HEK293 (cell line): ENCODE results near the gene DGAT2L6.

Experiments used
- CTCF ChIP-seq: fragments of 450-650 bp; formaldehyde crosslinking; IDR thresholded peaks from 2 replicates; pipeline ENCODE4 v1.5.1; 2016; ENCODE audit warnings: missing biosample characterization, missing genetic modification characterization
- ZBTB17 ChIP-seq: fragments of 450-650 bp; formaldehyde crosslinking; IDR thresholded peaks from 2 replicates; pipeline ENCODE4 v1.5.1; 2016; ENCODE audit warnings: missing biosample characterization, missing genetic modification characterization
- ZFHX2 ChIP-seq: fragments of 450-650 bp; formaldehyde crosslinking; conservative IDR thresholded peaks from 2 replicates; pipeline ENCODE4 v1.5.1; 2016; ENCODE audit warnings: missing biosample characterization, missing genetic modification characterization
- ZNF274 ChIP-seq, 2 experiments: fragments of 200-500 bp in 1 of 2; fragments of 450-650 bp in 1 of 2; sonication (Bioruptor generic) in 1 of 2; formaldehyde crosslinking in 1 of 2; IDR thresholded peaks; 2 replicates each; pipeline versions ENCODE4 v1.5.1 to v1.6.1; 2014 to 2016; ENCODE audit warnings: borderline replicate concordance in 1 of 2, inconsistent platforms in 1 of 2, low read length in 1 of 2, missing biosample characterization in 1 of 2, missing genetic modification characterization in 1 of 2
- ZNF529 ChIP-seq: fragments of 450-650 bp; formaldehyde crosslinking; IDR thresholded peaks from 2 replicates; pipeline ENCODE4 v1.5.1; 2017; ENCODE audit warnings: missing genetic modification characterization, missing biosample characterization; ENCODE audit not compliant: insufficient replicate concordance
- ZNF670 ChIP-seq: fragments of 450-650 bp; formaldehyde crosslinking; IDR thresholded peaks from 2 replicates; pipeline ENCODE4 v1.5.1; 2016; ENCODE audit warnings: missing biosample characterization, missing genetic modification characterization, low read depth
- ZNF785 ChIP-seq: fragments of 450-650 bp; formaldehyde crosslinking; IDR thresholded peaks from 2 replicates; pipeline ENCODE4 v1.5.1; 2016; ENCODE audit warnings: missing biosample characterization, missing genetic modification characterization
- TF ChIP-seq, protein P1 (sequence below): fragments of 450-650 bp; formaldehyde crosslinking; IDR thresholded peaks from 2 replicates; pipeline ENCODE4 v1.5.1; 2016; ENCODE audit warnings: missing biosample characterization, missing genetic modification characterization

GRCh38 chrX:70253377-70254062, 76.2 kb downstream of the DGAT2L6 start:
- TF ChIP-seq ZNF670 (no peak), ZNF785 (tag by site-specific recombination) (no peak), ZNF529 (no peak), CTCF (tag by site-specific recombination) (no peak), ZNF274 (IDR thresholded peaks at IDR 0.05; ENCODE audit: low read length) (no peak), ZNF274 (tag by site-specific recombination; IDR thresholded peaks at IDR 0.05; ENCODE audit: borderline replicate concordance) (no peak), ZFHX2 (tag by site-specific recombination) (no peak), ZBTB17 (tag by site-specific recombination) (no peak)
- TF ChIP-seq, protein P1, sequence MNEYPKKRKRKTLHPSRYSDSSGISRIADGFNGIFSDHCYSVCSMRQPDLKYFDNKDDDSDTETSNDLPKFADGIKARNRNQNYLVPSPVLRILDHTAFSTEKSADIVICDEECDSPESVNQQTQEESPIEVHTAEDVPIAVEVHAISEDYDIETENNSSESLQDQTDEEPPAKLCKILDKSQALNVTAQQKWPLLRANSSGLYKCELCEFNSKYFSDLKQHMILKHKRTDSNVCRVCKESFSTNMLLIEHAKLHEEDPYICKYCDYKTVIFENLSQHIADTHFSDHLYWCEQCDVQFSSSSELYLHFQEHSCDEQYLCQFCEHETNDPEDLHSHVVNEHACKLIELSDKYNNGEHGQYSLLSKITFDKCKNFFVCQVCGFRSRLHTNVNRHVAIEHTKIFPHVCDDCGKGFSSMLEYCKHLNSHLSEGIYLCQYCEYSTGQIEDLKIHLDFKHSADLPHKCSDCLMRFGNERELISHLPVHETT (tag by site-specific recombination): no peak
